ENCODE data around the gene CSK.

GRCh38 chr15:74732846-74733245, 49.0 kb upstream of the CSK start:
- TF ChIP-seq CTCF (conservative IDR thresholded peaks at IDR 0.05; ENCODE audit: low read length) (no peak), EZH2phosphoT487 (IDR thresholded peaks at IDR 0.05; ENCODE audit: borderline replicate concordance, low read depth, low read length) (no peak)

Measured in OCI-LY7 (cell line).